ENCODE results near the gene PPP1R1B.

PPP1R1B gene

GRCh38 chr17:39599004-39599664, 27.6 kb upstream of the PPP1R1B start:
- no peak overlapping the region for H2AK5ac ChIP-seq (ENCODE audit: low read length)
- no peak for DNase-seq

DNA sequence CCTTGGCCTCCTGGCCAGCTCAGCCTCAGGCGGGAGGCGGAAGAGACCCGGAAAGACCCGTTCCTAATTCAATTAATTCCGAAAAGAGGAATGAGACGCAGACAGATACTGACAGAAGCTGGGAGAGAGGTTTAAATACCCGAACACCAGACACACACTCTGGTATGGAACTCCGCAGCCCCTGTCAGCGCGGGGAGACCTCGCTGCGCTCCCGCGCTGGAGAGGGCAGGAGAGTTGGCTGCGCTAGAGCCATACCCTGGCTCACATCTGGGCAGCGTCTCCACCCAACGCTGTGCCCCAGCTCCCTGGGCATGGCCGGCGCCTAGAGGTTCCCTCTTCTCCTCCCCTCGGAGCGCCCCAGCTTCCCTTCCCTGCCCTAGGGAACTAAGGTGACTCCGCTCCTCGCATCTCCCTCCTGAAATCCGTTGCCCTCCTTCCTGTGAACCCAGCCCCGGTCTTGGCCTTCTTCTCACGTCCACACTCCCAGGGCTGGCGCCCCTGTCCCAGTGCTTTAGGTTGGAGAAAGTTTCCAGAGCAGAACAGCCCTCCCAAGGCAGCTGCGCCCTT, 27.0 kb upstream of the PPP1R1B start:
- H3K4ac ChIP-seq (ENCODE audit: low read depth, low read length): no peak overlapping the region
- H4K5ac ChIP-seq (ENCODE audit: low read length): no peak overlapping the region
- H3K27ac ChIP-seq (ENCODE audit: low read depth, low read length): no peak overlapping the region

More at GRCh38 chr17:39599004-39599664, 27.6 kb upstream of the PPP1R1B start:
- Histone ChIP-seq H3K27me3 (ENCODE audit: insufficient read depth, low read length, poor library complexity) (peaks cover 94% of the 10 kb centered on the region), H4K5ac (ENCODE audit: low read length) (no peak overlapping the region), H3K4me3 (ENCODE audit: low read length) (no peak overlapping the region), H3K4me2 (ENCODE audit: low read length) (no peak overlapping the region), H3K27ac (ENCODE audit: low read depth, low read length) (no peak overlapping the region), H3K79me1 (ENCODE audit: low read length) (no peaks in the 10 kb centered on the region), H2BK5ac (ENCODE audit: low read length) (no peak overlapping the region), H3K9ac (ENCODE audit: low read length) (no peak overlapping the region), H3K23ac (ENCODE audit: low read length) (no peak overlapping the region), H2BK120ac (ENCODE audit: low read depth, low read length) (no peak overlapping the region), H3K18ac (ENCODE audit: low read length) (no peak overlapping the region), H4K8ac (ENCODE audit: low read depth, low read length) (no peak overlapping the region), H3K4me1 (ENCODE audit: control insufficient read depth, low read depth, low read length) (no peaks in the 10 kb centered on the region), H3K4ac (ENCODE audit: low read depth, low read length) (no peak overlapping the region), H3K36me3 (ENCODE audit: control insufficient read depth, insufficient read depth, low read length) (no peaks in the 10 kb centered on the region), H2BK15ac (replicated peaks; ENCODE audit: low read depth) (no peak overlapping the region), H3K79me2 (ENCODE audit: control insufficient read depth, insufficient read depth, low read length) (no peaks in the 10 kb centered on the region), H3K56ac (ENCODE audit: low read length) (no peak overlapping the region)
- no CpG with 5 or more reads among the region's 36 CpGs for WGBS (ENCODE audit: extremely low coverage, insufficient coverage, low lambda C conversion rate)

GRCh38 chr17:39600288-39600996, 26.3 kb upstream of the PPP1R1B start:
- no peak overlapping the region for H4K8ac ChIP-seq (ENCODE audit: low read depth, low read length)
- H3K27ac ChIP-seq (ENCODE audit: low read depth, low read length): no peak overlapping the region
- DNase-seq: no peak
- peaks cover 97% of the 10 kb centered on the region for H3K27me3 ChIP-seq (ENCODE audit: insufficient read depth, low read length, poor library complexity)
- H3K56ac ChIP-seq (ENCODE audit: low read length): no peak overlapping the region
- no peak overlapping the region for H3K9ac ChIP-seq (ENCODE audit: low read length)
- no peaks in the 10 kb centered on the region for H3K79me2 ChIP-seq (ENCODE audit: control insufficient read depth, insufficient read depth, low read length)
- no peaks in the 10 kb centered on the region for H3K36me3 ChIP-seq (ENCODE audit: control insufficient read depth, insufficient read depth, low read length)
- H3K23ac ChIP-seq (ENCODE audit: low read length): peak overlapping the region; percentile 29
- H3K79me1 ChIP-seq (ENCODE audit: low read length): no peaks in the 10 kb centered on the region
- no peak overlapping the region for H4K5ac ChIP-seq (ENCODE audit: low read length)
- no peak overlapping the region for H2BK15ac ChIP-seq (replicated peaks; ENCODE audit: low read depth)
- no peak overlapping the region for H3K4ac ChIP-seq (ENCODE audit: low read depth, low read length)
- H3K4me2 ChIP-seq (ENCODE audit: low read length): no peak overlapping the region
- H2BK5ac ChIP-seq (ENCODE audit: low read length): no peak overlapping the region
- H3K4me3 ChIP-seq (ENCODE audit: low read length): no peak overlapping the region
- no peaks in the 10 kb centered on the region for H3K4me1 ChIP-seq (ENCODE audit: control insufficient read depth, low read depth, low read length)
- no peak overlapping the region for H2AK5ac ChIP-seq (ENCODE audit: low read length)
- H2BK120ac ChIP-seq (ENCODE audit: low read depth, low read length): no peak overlapping the region
- H3K18ac ChIP-seq (ENCODE audit: low read length): no peak overlapping the region
- WGBS (ENCODE audit: extremely low coverage, insufficient coverage, low lambda C conversion rate): no CpG with 5 or more reads among the region's 13 CpGs

More for the DNA sequence above, 27.0 kb upstream of the PPP1R1B start:
- Histone ChIP-seq H3K56ac (ENCODE audit: low read length) (no peak overlapping the region), H2BK5ac (ENCODE audit: low read length) (no peak overlapping the region), H3K4me1 (ENCODE audit: control insufficient read depth, low read depth, low read length) (no peaks in the 10 kb centered on the region), H3K23ac (ENCODE audit: low read length) (no peak overlapping the region), H3K18ac (ENCODE audit: low read length) (no peak overlapping the region), H3K27me3 (ENCODE audit: insufficient read depth, low read length, poor library complexity) (peaks cover 96% of the 10 kb centered on the region), H3K36me3 (ENCODE audit: control insufficient read depth, insufficient read depth, low read length) (no peaks in the 10 kb centered on the region), H3K79me1 (ENCODE audit: low read length) (no peaks in the 10 kb centered on the region), H4K8ac (ENCODE audit: low read depth, low read length) (no peak overlapping the region), H3K4me3 (ENCODE audit: low read length) (no peak overlapping the region), H3K79me2 (ENCODE audit: control insufficient read depth, insufficient read depth, low read length) (no peaks in the 10 kb centered on the region), H3K9ac (ENCODE audit: low read length) (no peak overlapping the region), H3K4me2 (ENCODE audit: low read length) (no peak overlapping the region), H2BK120ac (ENCODE audit: low read depth, low read length) (no peak overlapping the region), H2AK5ac (ENCODE audit: low read length) (no peak overlapping the region), H2BK15ac (replicated peaks; ENCODE audit: low read depth) (no peak overlapping the region)
- WGBS (ENCODE audit: extremely low coverage, insufficient coverage, low lambda C conversion rate): no CpG with 5 or more reads among the region's 28 CpGs
- no peak for DNase-seq

DNA sequence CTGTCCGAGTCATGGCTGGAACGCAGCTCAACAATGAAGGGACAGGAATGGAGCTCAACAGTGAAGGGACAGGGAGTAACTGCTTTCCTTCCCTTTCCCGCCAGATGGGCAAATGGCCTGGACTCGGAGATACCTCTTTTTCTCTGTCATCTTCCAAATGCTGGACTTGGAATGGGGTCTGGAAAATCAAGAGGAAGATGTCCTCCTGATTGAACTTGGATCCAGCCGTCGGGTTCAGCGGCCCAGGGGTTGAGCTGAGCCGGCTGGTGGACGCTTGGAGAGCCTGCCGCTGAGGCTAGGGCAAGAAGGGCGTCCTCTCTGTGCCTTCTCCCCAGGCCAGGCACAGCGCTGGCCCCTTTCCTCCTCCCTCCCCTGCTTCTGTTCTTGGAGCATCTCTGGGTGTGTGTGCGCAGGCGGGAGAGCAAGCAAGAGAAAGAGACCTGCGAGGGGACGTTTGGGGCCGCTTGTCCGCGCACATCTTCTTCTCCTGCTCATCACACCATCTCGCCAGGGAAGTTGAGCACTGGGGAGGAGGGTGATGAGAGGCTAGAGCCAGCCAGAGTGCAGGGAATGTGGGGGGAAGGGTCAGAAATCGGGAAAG, 25.7 kb upstream of the PPP1R1B start:
- Histone ChIP-seq H3K36me3 (ENCODE audit: control insufficient read depth, insufficient read depth, low read length) (no peaks in the 10 kb centered on the region), H3K23ac (ENCODE audit: low read length) (peak overlapping the region; percentile 29), H2AK5ac (ENCODE audit: low read length) (no peak overlapping the region), H3K18ac (ENCODE audit: low read length) (no peak overlapping the region), H2BK15ac (replicated peaks; ENCODE audit: low read depth) (no peak overlapping the region), H3K4ac (ENCODE audit: low read depth, low read length) (no peak overlapping the region), H3K9ac (ENCODE audit: low read length) (no peak overlapping the region), H3K79me1 (ENCODE audit: low read length) (no peaks in the 10 kb centered on the region), H3K4me2 (ENCODE audit: low read length) (no peak overlapping the region), H3K4me1 (ENCODE audit: control insufficient read depth, low read depth, low read length) (peaks cover 2% of the 10 kb centered on the region), H3K27ac (ENCODE audit: low read depth, low read length) (no peak overlapping the region), H2BK120ac (ENCODE audit: low read depth, low read length) (no peak overlapping the region), H4K8ac (ENCODE audit: low read depth, low read length) (no peak overlapping the region), H3K56ac (ENCODE audit: low read length) (no peak overlapping the region), H2BK5ac (ENCODE audit: low read length) (no peak overlapping the region), H3K79me2 (ENCODE audit: control insufficient read depth, insufficient read depth, low read length) (no peaks in the 10 kb centered on the region), H4K5ac (ENCODE audit: low read length) (no peak overlapping the region), H3K4me3 (ENCODE audit: low read length) (no peak overlapping the region), H3K27me3 (ENCODE audit: insufficient read depth, low read length, poor library complexity) (peaks cover 96% of the 10 kb centered on the region)
- DNase-seq: peak; percentile 65
- no CpG with 5 or more reads among the region's 21 CpGs for WGBS (ENCODE audit: extremely low coverage, insufficient coverage, low lambda C conversion rate)

GRCh38 chr17:39601758-39602532, 24.8 kb upstream of the PPP1R1B start:
- Histone ChIP-seq H3K79me1 (ENCODE audit: low read length) (no peaks in the 10 kb centered on the region), H3K4me2 (ENCODE audit: low read length) (no peak overlapping the region), H2BK5ac (ENCODE audit: low read length) (no peak overlapping the region), H3K56ac (ENCODE audit: low read length) (no peak overlapping the region), H3K4me1 (ENCODE audit: control insufficient read depth, low read depth, low read length) (peaks cover 2% of the 10 kb centered on the region), H3K79me2 (ENCODE audit: control insufficient read depth, insufficient read depth, low read length) (no peaks in the 10 kb centered on the region), H3K36me3 (ENCODE audit: control insufficient read depth, insufficient read depth, low read length) (no peaks in the 10 kb centered on the region), H3K9ac (ENCODE audit: low read length) (no peak overlapping the region), H2BK15ac (replicated peaks; ENCODE audit: low read depth) (no peak overlapping the region), H3K27ac (ENCODE audit: low read depth, low read length) (no peak overlapping the region), H4K5ac (ENCODE audit: low read length) (no peak overlapping the region), H3K23ac (ENCODE audit: low read length) (no peak overlapping the region), H2AK5ac (ENCODE audit: low read length) (no peak overlapping the region), H3K18ac (ENCODE audit: low read length) (no peak overlapping the region), H2BK120ac (ENCODE audit: low read depth, low read length) (no peak overlapping the region), H3K4ac (ENCODE audit: low read depth, low read length) (no peak overlapping the region), H4K8ac (ENCODE audit: low read depth, low read length) (no peak overlapping the region), H3K27me3 (ENCODE audit: insufficient read depth, low read length, poor library complexity) (peaks cover 94% of the 10 kb centered on the region), H3K4me3 (ENCODE audit: low read length) (no peak overlapping the region)
- DNase-seq: no peak
- no CpG with 5 or more reads among the region's 12 CpGs for WGBS (ENCODE audit: extremely low coverage, insufficient coverage, low lambda C conversion rate)
